ENCODE measurements around the gene PTGER2.

GRCh38 chr14:52307376-52307775, 6.7 kb upstream of the PTGER2 start:
- no peak for TF ChIP-seq CTCF (conservative IDR thresholded peaks at IDR 0.05; ENCODE audit: low read depth, low read length)
- no peak for TF ChIP-seq EZH2 (IDR thresholded peaks at IDR 0.05; ENCODE audit: borderline replicate concordance, low read depth, low read length, poor library complexity, severe bottlenecking)

Measured in A673 (cell line).